Activated T-cell treated with anti-CD3 and anti-CD28 coated beads for 1 hour (primary cell): ENCODE results near the gene PEMT.

ENCODE experiments used
- DNase-seq: peaks from one replicate; pipeline ENCODE4 v3.0.0-alpha.2; 2020; ENCODE audit warnings: low read depth

Gene PEMT

GRCh38 chr17:17605083-17605728, 13.7 kb upstream of the PEMT start:
- DNase-seq, result no peak

- no peak for DNase-seq
Observed at GRCh38 chr17:17603895-17604225, 12.4 kb upstream of the PEMT start.

GRCh38 chr17:17603178-17603894, 11.8 kb upstream of the PEMT start:
- no peak for DNase-seq

- DNase-seq, result no peak
Observed at GRCh38 chr17:17599965-17600364, 8.5 kb upstream of the PEMT start.

- no peak for DNase-seq
Observed at GRCh38 chr17:17598003-17598402, 6.5 kb upstream of the PEMT start.

- DNase-seq, result no peak
Observed at GRCh38 chr17:17595755-17596154, 4.2 kb upstream of the PEMT start.

- no peak for DNase-seq
Observed at GRCh38 chr17:17593222-17593620, 1.7 kb upstream of the PEMT start.

GRCh38 chr17:17590883-17591354, 589 bp downstream of the PEMT start:
- DNase-seq, result no peak

DNA sequence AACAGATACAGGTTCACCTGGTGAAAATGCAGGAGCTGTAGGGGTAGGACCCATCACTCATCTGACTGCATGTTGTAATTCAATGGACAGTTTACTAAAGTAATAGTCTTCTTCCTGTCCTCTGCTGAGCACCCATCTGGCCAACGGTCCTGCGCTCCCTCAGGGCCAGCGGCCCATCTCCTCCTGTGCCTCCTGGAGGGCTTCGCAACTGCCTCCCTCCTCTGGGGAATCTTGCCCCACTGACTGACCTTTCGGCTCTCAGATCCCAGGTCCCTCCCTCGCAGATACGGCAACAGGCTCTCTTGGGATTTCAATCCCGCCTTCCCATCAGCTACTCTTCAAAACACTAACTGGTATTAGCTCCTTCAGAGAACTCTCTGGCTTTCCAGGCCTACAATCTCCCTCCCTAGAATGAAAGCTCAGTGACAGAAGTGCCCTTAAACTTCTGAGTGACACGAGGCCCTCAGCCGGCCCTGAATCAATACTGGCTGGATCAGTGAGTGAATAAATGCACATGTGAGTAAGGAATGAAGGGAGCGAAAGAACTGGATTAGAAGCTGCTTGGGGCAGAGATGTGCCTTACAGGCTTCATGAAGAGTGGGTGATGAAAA, 1.3 kb downstream of the PEMT start:
- DNase-seq, result no peak

DNA sequence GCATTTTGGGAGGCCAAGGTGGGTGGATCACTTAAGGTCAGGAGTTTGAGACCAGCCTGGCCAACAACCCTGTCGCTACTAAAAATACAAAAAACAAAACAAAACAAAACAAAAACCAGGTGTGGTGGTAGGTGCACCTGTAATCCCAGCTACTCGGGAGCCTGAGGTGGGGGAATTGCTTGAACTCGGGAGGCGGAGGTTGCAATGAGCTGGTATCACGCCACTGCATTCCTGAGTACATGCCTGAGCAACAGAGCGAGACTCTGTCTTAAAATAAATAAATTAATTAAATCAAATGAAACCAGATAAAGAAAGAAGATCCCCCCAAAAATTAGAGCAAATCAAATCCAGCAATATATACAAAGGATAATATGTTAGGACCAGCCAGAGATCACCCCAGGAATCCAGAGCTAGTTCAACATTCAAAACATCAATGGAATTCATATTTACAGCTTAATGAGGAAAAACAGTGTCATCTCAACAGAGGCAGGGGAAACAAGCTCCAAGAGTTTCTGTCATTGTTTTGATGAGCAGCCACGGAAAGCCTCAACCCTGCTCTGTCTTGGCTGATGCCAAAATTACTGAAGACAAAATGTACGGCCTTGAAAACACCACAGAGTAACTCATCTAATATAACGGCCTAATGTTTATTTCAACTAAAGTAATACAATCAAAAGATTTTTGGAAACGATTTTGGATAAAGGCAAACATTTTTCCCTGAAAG, 3.7 kb downstream of the PEMT start:
- DNase-seq, result no peak

DNA sequence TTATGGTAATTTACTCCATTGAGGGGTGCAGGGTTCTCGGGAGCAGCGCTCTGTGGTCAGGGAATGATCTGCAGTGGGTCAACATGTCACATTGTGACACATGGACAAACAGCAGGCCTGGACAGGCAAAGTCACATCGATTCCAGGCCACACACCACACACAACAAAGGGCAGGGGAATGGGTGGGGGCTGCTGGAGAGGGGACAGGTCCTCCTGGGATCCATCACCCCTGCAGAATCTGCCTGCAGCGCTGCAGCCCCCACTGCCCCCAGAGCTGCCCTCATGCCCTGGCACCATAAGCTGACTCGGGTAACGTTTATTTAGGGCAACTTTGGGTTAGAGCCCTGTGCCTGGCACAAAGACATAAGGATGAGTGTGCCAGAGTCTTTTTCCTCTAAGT, 9.1 kb downstream of the PEMT start:
- no peak for DNase-seq

GRCh38 chr17:17581509-17581908, 10.0 kb downstream of the PEMT start:
- no peak for DNase-seq

- no peak for DNase-seq
Observed at GRCh38 chr17:17580662-17581470, 10.6 kb downstream of the PEMT start.

DNA sequence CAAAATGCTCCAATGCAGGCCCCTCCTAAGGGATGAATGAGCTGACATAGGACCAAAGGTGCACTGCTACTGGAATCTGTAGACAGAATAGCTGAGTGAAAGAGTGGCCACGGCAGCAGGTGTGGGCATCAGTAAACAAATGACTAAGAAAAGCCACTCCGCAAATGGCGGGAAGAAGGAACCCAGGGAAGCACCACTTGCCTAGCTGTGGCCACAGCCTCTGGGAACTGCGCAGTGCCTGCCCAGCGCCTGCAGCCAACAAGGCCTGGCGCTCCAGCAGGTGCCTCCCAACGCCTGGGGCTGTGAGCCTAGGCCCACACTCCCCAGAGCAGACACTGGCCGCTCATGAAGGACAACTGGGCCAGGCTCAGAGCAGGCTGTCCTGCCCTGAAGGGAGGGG, 11.8 kb downstream of the PEMT start:
- DNase-seq, result no peak

DNA sequence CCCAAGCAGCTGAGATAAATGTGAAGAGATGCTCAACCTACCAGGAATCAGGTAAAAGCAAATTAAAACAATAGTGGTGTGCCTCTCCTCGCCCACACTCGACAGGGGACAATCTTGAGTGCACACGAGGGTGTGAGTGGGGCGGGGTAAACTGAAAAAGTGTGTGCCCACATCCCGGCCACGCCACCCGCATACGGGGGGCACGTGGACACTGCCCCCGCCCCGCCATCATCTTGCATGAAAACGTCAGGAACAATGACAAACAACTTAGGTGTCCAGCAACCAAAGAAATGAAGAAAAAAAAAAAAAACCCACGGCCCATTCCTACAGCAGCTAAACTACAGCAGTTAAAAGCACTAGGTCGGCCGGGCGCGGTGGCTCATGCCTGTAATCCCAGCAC, 14.1 kb downstream of the PEMT start:
- no peak for DNase-seq

DNA sequence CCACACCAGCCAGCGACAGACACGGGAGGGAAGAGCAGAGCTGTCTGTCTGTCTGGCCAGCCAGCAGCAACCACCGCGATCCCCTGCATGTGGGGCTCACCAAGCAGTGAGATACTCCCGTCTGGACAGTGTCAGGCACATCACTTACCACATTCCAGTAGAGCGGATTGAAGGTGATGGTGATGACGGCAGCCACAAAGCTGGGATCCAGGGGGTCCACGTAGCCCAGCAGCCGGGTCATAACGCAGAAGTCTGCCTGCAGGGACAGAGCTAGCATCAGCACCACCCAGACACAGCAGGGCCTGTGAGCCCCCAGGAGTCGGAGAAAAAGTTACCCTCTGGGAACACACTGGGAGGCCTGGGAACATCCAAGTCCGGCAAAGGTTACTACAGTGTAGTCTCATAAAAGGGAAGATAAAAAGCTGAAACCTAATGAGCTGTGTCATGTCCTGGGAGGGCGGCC, 14.7 kb downstream of the PEMT start:
- no peak for DNase-seq

- DNase-seq, result no peak
Observed at GRCh38 chr17:17575360-17576251, 15.9 kb downstream of the PEMT start.

- DNase-seq, result no peak
Observed at GRCh38 chr17:17573912-17574311, 17.6 kb downstream of the PEMT start.

GRCh38 chr17:17572010-17572785, 19.3 kb downstream of the PEMT start:
- no peak for DNase-seq
